Activated T-cell treated with anti-CD3 and anti-CD28 coated beads, Interleukin-2, amount 50 U/mL, for 48 hours (primary cell): Measurements from ENCODE around the gene OR2A7.
"Not testable (repeated sequence)": the region's sequence is repeated elsewhere in the genome, so short reads cannot be mapped to it uniquely, and the experiment has no call there.

Experiments
- DNase-seq, 2 experiments: peaks; one replicate each; pipeline ENCODE4 v3.0.0-alpha.2; 2020

Gene OR2A7

GRCh38 chr7:144252307-144252706 lies 12.3 kb downstream of the OR2A7 start:
- DNase-seq = not testable (repeated sequence)

- DNase-seq = not testable (repeated sequence)
Observed at GRCh38 chr7:144247674-144248330, 16.8 kb downstream of the OR2A7 start.

- DNase-seq = not testable (repeated sequence)
Observed at GRCh38 chr7:144246967-144247366, 17.6 kb downstream of the OR2A7 start.

GRCh38 chr7:144245372-144245771 lies 19.2 kb downstream of the OR2A7 start:
- not testable (repeated sequence) for DNase-seq

- DNase-seq = not testable (repeated sequence)
Observed at GRCh38 chr7:144239365-144239764, 25.2 kb downstream of the OR2A7 start, which contains the start of gene OR2A42. TSS of gene OR2A42 (minus strand) at chr7:144239605. CDS start at chr7:144232843, 6,762 bp downstream.

GRCh38 chr7:144238530-144239082 lies 26.0 kb downstream of the OR2A7 start:
- DNase-seq = not testable (repeated sequence)

GRCh38 chr7:144233039-144233438 lies 31.6 kb downstream of the OR2A7 start:
- DNase-seq = not testable (repeated sequence)

GRCh38 chr7:144231027-144231426 lies 33.6 kb downstream of the OR2A7 start:
- DNase-seq = not testable (repeated sequence)

GRCh38 chr7:144228810-144229209 lies 35.8 kb downstream of the OR2A7 start:
- not testable (repeated sequence) for DNase-seq

GRCh38 chr7:144226866-144227265 lies 37.7 kb downstream of the OR2A7 start:
- DNase-seq = not testable (repeated sequence)

GRCh38 chr7:144223675-144224074 lies 40.9 kb downstream of the OR2A7 start:
- not testable (repeated sequence) for DNase-seq

GRCh38 chr7:144220531-144220930 lies 44.1 kb downstream of the OR2A7 start:
- not testable (repeated sequence) for DNase-seq

- not testable (repeated sequence) for DNase-seq
Observed at GRCh38 chr7:144219149-144219548, 45.4 kb downstream of the OR2A7 start.

GRCh38 chr7:144218581-144218980 lies 46.0 kb downstream of the OR2A7 start:
- not testable (repeated sequence) for DNase-seq

- not testable (repeated sequence) for DNase-seq
Observed at GRCh38 chr7:144217200-144217599, 47.4 kb downstream of the OR2A7 start.
